ENCODE data around the gene CLCN7. TPM values are rescaled to one million over a fixed set of nuclear protein-coding genes. Genes with fewer than 3 reads are reported as not detected.

CLCN7 gene
- total and polyA plus RNA-seq, 11 donors = 30.3 to 70.8 (median 33.6) TPM

GRCh38 chr16:1489077-1489476 is 14.2 kb upstream of the CLCN7 start:
- ATAC-seq = no peak
- TF ChIP-seq, protein P1, sequence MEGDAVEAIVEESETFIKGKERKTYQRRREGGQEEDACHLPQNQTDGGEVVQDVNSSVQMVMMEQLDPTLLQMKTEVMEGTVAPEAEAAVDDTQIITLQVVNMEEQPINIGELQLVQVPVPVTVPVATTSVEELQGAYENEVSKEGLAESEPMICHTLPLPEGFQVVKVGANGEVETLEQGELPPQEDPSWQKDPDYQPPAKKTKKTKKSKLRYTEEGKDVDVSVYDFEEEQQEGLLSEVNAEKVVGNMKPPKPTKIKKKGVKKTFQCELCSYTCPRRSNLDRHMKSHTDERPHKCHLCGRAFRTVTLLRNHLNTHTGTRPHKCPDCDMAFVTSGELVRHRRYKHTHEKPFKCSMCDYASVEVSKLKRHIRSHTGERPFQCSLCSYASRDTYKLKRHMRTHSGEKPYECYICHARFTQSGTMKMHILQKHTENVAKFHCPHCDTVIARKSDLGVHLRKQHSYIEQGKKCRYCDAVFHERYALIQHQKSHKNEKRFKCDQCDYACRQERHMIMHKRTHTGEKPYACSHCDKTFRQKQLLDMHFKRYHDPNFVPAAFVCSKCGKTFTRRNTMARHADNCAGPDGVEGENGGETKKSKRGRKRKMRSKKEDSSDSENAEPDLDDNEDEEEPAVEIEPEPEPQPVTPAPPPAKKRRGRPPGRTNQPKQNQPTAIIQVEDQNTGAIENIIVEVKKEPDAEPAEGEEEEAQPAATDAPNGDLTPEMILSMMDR (IDR thresholded peaks at IDR 0.05) = no peak
- TF ChIP-seq POLR2A (IDR thresholded peaks at IDR 0.05) = no peak
- no peaks in the 10 kb centered on the region for H3K27me3 ChIP-seq
- no peak overlapping the region for H3K4me3 ChIP-seq
- no peak for DNase-seq
- H3K27ac ChIP-seq = no peak overlapping the region
- H3K4me1 ChIP-seq = peaks cover 0 to 15% (median 10%) of the 10 kb centered on the region in 12 donors
- no peaks in the 10 kb centered on the region for H3K9me3 ChIP-seq
- WGBS, 4 donors = 91 to 92% (median 91%) methylated on average over 12 of the region's 12 CpGs
- intact Hi-C loops (cut with DNase I) = no loop called here
- no peaks in the 10 kb centered on the region for H3K36me3 ChIP-seq

GRCh38 chr16:1488619-1489018 is 13.8 kb upstream of the CLCN7 start, which contains the start of gene PTX4:
TSS of gene PTX4 (minus strand) at chr16:1488944. CDS start at chr16:1488909, 35 bp downstream.
- DNase-seq (no peak), ATAC-seq (no peak)
- H3K27me3 ChIP-seq = no peaks in the 10 kb centered on the region
- H3K4me3 ChIP-seq = no peak within 1 kb of the TSS
- 83 to 89% (median 86%) methylated on average over 19 of the region's 19 CpGs for WGBS, 4 donors
- peaks cover 0 to 13% (median 6%) of the 10 kb centered on the region in 12 donors for H3K4me1 ChIP-seq
- no peak within 1 kb of the TSS for H3K27ac ChIP-seq
- intact Hi-C loops (cut with DNase I) = no loop called here
- TF ChIP-seq, protein P1 (IDR thresholded peaks at IDR 0.05) = no peak
- TF ChIP-seq POLR2A (IDR thresholded peaks at IDR 0.05) = no peak
- no peaks in the 10 kb centered on the region for H3K9me3 ChIP-seq
- H3K36me3 ChIP-seq = no peaks in the 10 kb centered on the region

- ATAC-seq = no peak
- Histone ChIP-seq H3K36me3 (no peaks in the 10 kb centered on the region), H3K27ac (no peak overlapping the region), H3K9me3 (no peaks in the 10 kb centered on the region), H3K4me1 (peaks cover 0 to 13% (median 6%) of the 10 kb centered on the region in 12 donors), H3K4me3 (no peak overlapping the region), H3K27me3 (no peaks in the 10 kb centered on the region)
- peak in 1 of 5 donors; percentile 51 for DNase-seq
- intact Hi-C loops (cut with DNase I) = no loop called here
- TF ChIP-seq, protein P1 (IDR thresholded peaks at IDR 0.05) = no peak
- no peak for TF ChIP-seq POLR2A (IDR thresholded peaks at IDR 0.05)
- 80 to 88% (median 87%) methylated on average over 11 to 24 of the region's 24 CpGs for WGBS, 4 donors
Observed at GRCh38 chr16:1488054-1488601, 13.3 kb upstream of the CLCN7 start.

DNA sequence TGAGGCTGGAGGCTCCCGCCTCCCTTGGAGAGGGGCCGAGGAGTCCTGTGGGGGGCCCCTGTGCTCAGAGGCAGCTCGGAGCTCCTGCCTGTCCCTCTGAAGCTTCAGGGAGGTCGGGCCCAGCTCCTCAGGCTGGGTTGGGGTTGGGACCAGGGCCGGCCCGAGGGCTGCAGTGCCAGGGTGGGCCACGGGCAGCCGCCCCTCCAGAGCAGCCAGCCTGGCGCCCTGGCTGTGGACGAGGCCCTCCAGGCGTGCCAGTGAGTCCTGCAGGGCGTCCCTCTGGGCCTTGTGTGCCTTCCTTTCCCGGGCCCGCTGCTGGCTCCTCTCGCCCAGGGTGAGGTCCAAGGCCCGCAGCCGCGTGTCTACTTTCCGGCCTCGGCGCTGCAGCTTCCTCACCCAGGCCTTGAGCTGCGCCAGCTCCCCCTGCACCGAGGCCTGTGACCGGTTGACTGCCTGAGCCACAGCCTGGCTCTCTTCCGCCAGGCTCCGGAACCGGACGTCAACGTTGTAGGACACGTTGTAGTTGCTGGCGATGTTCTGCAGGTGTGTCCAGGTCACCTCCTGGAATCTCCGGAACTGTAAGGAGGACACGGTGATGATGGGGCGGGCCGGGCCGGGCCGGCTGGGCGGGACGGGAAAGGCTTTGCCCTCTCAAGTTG is 12.7 kb upstream of the CLCN7 start:
- 86 to 91% (median 89%) methylated on average over 26 to 39 of the region's 39 CpGs for WGBS, 4 donors
- ATAC-seq (peak in 1 of 4 donors; percentile 17), DNase-seq (peak in 1 of 5 donors; percentile 53)
- intact Hi-C loops (cut with DNase I) = no loop called here
- no peaks in the 10 kb centered on the region for H3K36me3 ChIP-seq
- H3K4me1 ChIP-seq = peaks cover 0 to 9% (median 2%) of the 10 kb centered on the region in 12 donors
- H3K9me3 ChIP-seq = no peaks in the 10 kb centered on the region
- H3K27me3 ChIP-seq = no peaks in the 10 kb centered on the region
- TF ChIP-seq, protein P1 (IDR thresholded peaks at IDR 0.05) = no peak
- TF ChIP-seq POLR2A (IDR thresholded peaks at IDR 0.05) = no peak
- no peak overlapping the region for H3K27ac ChIP-seq
- H3K4me3 ChIP-seq = no peak overlapping the region

Measured in heart left ventricle (tissue), 16 donors.